ENCODE results near the gene SKI.

DNA sequence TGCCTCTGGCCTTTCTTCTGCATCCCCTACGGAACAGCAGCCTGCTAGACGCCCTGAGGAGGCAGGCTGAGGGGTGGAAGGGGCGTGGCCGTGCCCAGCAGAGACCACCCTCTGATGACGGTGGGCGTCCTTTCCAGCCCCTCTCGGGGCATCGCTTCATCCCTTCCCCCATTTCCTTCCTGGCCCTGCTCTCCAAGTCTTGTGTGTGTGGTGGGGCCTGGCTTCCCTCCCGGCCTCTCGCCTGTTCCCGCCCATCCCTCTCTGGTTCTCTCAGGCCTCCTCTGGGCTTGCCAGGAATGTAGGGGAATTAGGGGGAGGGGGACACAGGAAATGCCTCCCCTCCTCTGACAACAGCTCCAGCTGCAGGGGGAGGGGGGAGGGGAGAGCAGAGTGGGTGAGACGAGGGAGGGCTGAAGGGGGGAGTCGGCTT is 51.1 kb downstream of the SKI start:
- TF ChIP-seq, protein P1, sequence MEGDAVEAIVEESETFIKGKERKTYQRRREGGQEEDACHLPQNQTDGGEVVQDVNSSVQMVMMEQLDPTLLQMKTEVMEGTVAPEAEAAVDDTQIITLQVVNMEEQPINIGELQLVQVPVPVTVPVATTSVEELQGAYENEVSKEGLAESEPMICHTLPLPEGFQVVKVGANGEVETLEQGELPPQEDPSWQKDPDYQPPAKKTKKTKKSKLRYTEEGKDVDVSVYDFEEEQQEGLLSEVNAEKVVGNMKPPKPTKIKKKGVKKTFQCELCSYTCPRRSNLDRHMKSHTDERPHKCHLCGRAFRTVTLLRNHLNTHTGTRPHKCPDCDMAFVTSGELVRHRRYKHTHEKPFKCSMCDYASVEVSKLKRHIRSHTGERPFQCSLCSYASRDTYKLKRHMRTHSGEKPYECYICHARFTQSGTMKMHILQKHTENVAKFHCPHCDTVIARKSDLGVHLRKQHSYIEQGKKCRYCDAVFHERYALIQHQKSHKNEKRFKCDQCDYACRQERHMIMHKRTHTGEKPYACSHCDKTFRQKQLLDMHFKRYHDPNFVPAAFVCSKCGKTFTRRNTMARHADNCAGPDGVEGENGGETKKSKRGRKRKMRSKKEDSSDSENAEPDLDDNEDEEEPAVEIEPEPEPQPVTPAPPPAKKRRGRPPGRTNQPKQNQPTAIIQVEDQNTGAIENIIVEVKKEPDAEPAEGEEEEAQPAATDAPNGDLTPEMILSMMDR (IDR thresholded peaks at IDR 0.05): no peak
- TF ChIP-seq POLR2A (IDR thresholded peaks at IDR 0.05): no peak
